Chondrocyte (in vitro differentiated cells): ENCODE measurements around the gene PPFIA1. TPM values are rescaled to one million over a fixed set of nuclear protein-coding genes. Genes with fewer than 3 reads are reported as not detected.
A peak's percentile ranks its signal among the peaks of the same experiment; 100 is the strongest.
"Not testable (repeated sequence)": the region's sequence is repeated elsewhere in the genome, so short reads cannot be mapped to it uniquely, and the experiment has no call there.

Source experiments
- DNase-seq: peaks from one replicate; pipeline ENCODE4 v3.0.0; 2021; ENCODE audit warnings: mixed read lengths, low spot score
- H3K27ac Mint-ChIP-seq: one replicate; pipeline ENCODE4 v1.8.0; 2021; ENCODE audit warnings: mild to moderate bottlenecking, moderate library complexity, mixed read lengths; ENCODE audit not compliant: unreplicated experiment
- H3K27me3 Mint-ChIP-seq: 2 replicates; pipeline ENCODE4 v1.8.0; 2021; ENCODE audit warnings: low read depth, mixed read lengths
- H3K36me3 Mint-ChIP-seq: 2 replicates; pipeline ENCODE4 v1.8.0; 2021; ENCODE audit warnings: low read depth, mixed read lengths
- H3K4me1 Mint-ChIP-seq: 2 replicates; pipeline ENCODE4 v1.8.0; 2021; ENCODE audit warnings: low read depth, mild to moderate bottlenecking, mixed read lengths
- H3K4me3 Mint-ChIP-seq: one replicate; pipeline ENCODE4 v1.8.0; 2021; ENCODE audit warnings: mild to moderate bottlenecking, moderate library complexity, mixed read lengths; ENCODE audit not compliant: unreplicated experiment
- H3K9me3 Mint-ChIP-seq: 2 replicates; pipeline ENCODE4 v1.8.0; 2021; ENCODE audit warnings: low read depth, mixed read lengths
- CTCF ChIP-seq: fragments of 200-600 bp; sonication (generic); IDR thresholded peaks from 2 replicates; pipeline ENCODE4 v1.5.0; 2021; ENCODE audit warnings: antibody characterized with exemption, mild to moderate bottlenecking, moderate library complexity
- total RNA-seq: library from RNA; stranded (reverse); gene quantifications from 3 replicates; pipeline ENCODE4 v1.2.1, GENCODE V29; 2021

The PPFIA1 gene
- total RNA-seq, 1 donor from 2014 or later, result 63.5 TPM

GRCh38 chr11:70328556-70328955 is 58.1 kb downstream of the PPFIA1 start:
- no peak for DNase-seq
- Mint-ChIP-seq H3K36me3 (peaks cover 37% of the 10 kb centered on the region), H3K27ac (no peak overlapping the region), H3K9me3 (no peaks in the 10 kb centered on the region), H3K27me3 (no peaks in the 10 kb centered on the region), H3K4me1 (peaks cover 22% of the 10 kb centered on the region), H3K4me3 (no peak overlapping the region)
- no peak for TF ChIP-seq CTCF

- H3K27me3 Mint-ChIP-seq, DNase-seq, H3K4me1 Mint-ChIP-seq, H3K9me3 Mint-ChIP-seq, H3K4me3 Mint-ChIP-seq, H3K27ac Mint-ChIP-seq: not testable (repeated sequence)
- peaks cover 53% of the 10 kb centered on the region for H3K36me3 Mint-ChIP-seq
- TF ChIP-seq CTCF, result peak; percentile 52
These were observed 60.9 kb downstream of the PPFIA1 start for GRCh38 chr11:70331320-70331843.

- Mint-ChIP-seq H3K4me1 (peaks cover 3% of the 10 kb centered on the region), H3K27ac (no peak overlapping the region), H3K36me3 (peaks cover 54% of the 10 kb centered on the region), H3K27me3 (no peaks in the 10 kb centered on the region), H3K9me3 (no peaks in the 10 kb centered on the region), H3K4me3 (no peak overlapping the region)
- DNase-seq, result no peak
- TF ChIP-seq CTCF, result no peak
These were observed 61.4 kb downstream of the PPFIA1 start for GRCh38 chr11:70331901-70332300.

- no peak for DNase-seq
- TF ChIP-seq CTCF, result no peak
- Mint-ChIP-seq H3K27me3 (no peaks in the 10 kb centered on the region), H3K9me3 (no peaks in the 10 kb centered on the region), H3K36me3 (peaks cover 54% of the 10 kb centered on the region), H3K4me1 (peaks cover 3% of the 10 kb centered on the region), H3K4me3 (no peak overlapping the region), H3K27ac (no peak overlapping the region)
These were observed 62.1 kb downstream of the PPFIA1 start for GRCh38 chr11:70332567-70332966.

GRCh38 chr11:70333261-70333660 is 62.8 kb downstream of the PPFIA1 start:
- Mint-ChIP-seq H3K4me1 (peaks cover 3% of the 10 kb centered on the region), H3K9me3 (no peaks in the 10 kb centered on the region), H3K36me3 (peaks cover 53% of the 10 kb centered on the region), H3K4me3 (no peak overlapping the region), H3K27me3 (no peaks in the 10 kb centered on the region), H3K27ac (no peak overlapping the region)
- DNase-seq, result no peak
- no peak for TF ChIP-seq CTCF
